GM20000 (cell line): ENCODE results near the gene DDB1.

Experiments
- DNase-seq: peaks from one replicate; pipeline ENCODE4 v3.0.0; 2012; ENCODE audit warnings: low spot score
- CTCF ChIP-seq: IDR thresholded peaks from 2 replicates; pipeline ENCODE4 v1.5.1; 2012; ENCODE audit warnings: mild to moderate bottlenecking, control low read depth; ENCODE audit errors: extremely low read depth, missing control alignments

DDB1 gene

GRCh38 chr11:61305417-61305816 lies 27.5 kb downstream of the DDB1 start:
- TF ChIP-seq CTCF = no peak
- DNase-seq = no peak

DNA sequence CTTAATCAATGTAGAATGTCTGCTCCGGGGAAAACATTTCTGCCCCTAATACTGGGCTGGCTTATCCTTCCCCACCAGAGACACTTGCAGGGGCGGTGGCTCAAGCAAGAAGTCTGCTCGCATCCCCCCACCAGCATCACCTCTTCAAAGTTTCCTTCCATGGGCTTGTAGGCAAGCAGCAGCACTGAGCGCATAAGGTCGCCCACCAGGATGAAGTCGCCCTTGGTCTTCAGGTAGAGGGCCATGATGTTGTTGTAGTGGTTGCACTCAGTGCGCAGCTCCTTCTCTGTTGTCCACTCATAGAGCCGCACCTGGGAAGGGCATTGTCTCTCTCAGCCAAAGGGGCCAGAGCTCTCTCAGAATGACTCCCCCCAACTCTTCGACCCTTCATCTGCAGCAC lies 29.2 kb downstream of the DDB1 start:
- no peak for DNase-seq
- no peak for TF ChIP-seq CTCF

DNA sequence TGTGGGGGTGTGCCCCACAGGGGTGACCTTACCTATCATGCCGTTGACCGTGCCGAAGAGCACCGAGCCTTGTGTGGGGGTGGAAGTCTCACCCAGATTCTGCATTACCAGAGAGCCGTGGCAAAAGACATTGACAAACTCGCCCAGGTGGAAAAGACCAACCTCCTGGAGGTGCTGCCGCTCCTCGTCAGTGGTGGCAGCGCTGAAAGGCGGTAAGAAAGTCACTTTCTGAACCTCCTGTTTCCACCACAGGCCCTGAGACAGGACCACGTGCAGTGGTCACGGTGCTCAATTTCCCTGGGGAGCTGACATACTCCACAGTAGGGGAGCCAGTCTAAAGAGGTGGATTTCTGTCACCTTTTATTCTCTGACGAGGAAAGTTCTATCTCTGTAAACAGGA lies 30.4 kb downstream of the DDB1 start:
- DNase-seq = no peak
- no peak for TF ChIP-seq CTCF

GRCh38 chr11:61298663-61299244 lies 34.2 kb downstream of the DDB1 start:
- no peak for TF ChIP-seq CTCF
- DNase-seq = no peak

- TF ChIP-seq CTCF = no peak
- DNase-seq = no peak
Measured at GRCh38 chr11:61297746-61298145, 35.2 kb downstream of the DDB1 start.

GRCh38 chr11:61297341-61297740 lies 35.6 kb downstream of the DDB1 start:
- no peak for DNase-seq
- TF ChIP-seq CTCF = no peak

GRCh38 chr11:61295596-61295926 lies 37.3 kb downstream of the DDB1 start:
- DNase-seq = peak; percentile 18
- no peak for TF ChIP-seq CTCF
